PC-3 (cell line): Measurements from ENCODE around the gene RPTN.

Experiments
- CTCF ChIP-seq: fragments of 300-600 bp; sonication (generic); conservative IDR thresholded peaks from 2 replicates; pipeline ENCODE4 v1.5.1; 2017; ENCODE audit warnings: antibody characterized with exemption, low read depth, mild to moderate bottlenecking, low read length
- EZH2 ChIP-seq: fragments of 300-600 bp; sonication (generic); IDR thresholded peaks from one replicate; pipeline ENCODE4 v1.6.1; 2017; ENCODE audit warnings: antibody characterized with exemption, mild to moderate bottlenecking, low read length; ENCODE audit not compliant: unreplicated experiment

GRCh38 chr1:152167835-152168534, 9.0 kb upstream of the RPTN start:
- TF ChIP-seq CTCF (no peak), EZH2 (no peak)
